Lung (tissue), 12 donors: ENCODE results near the gene DNAJC5G. TPM values are rescaled to one million over a fixed set of nuclear protein-coding genes. Genes with fewer than 3 reads are reported as not detected.

Source experiments
- ATAC-seq: fragments of 200-7000 bp; cut with Tn5 transposase; one replicate; pipeline ENCODE4 v1.9.1; 2020; ENCODE audit warnings: moderate number of reproducible peaks; ENCODE audit not compliant: insufficient read depth, low FRiP score
- DNase-seq, 3 donors: peaks; one replicate each; pipeline ENCODE4 v3.0.0-alpha.2; 2013 to 2017
- H3K27ac ChIP-seq, 2 donors: one replicate each; pipeline ENCODE4 v1.5.1; 2013; ENCODE audit warnings: mild to moderate bottlenecking in 2 of 2, moderate library complexity in 2 of 2, control low read depth in 1 of 2, inconsistent platforms in 1 of 2, low read depth in 1 of 2, low read length in 1 of 2
- H3K27me3 ChIP-seq, 3 donors: one replicate each; pipeline ENCODE4 v1.5.1; 2013; ENCODE audit warnings: low read length in 2 of 3; ENCODE audit not compliant: control insufficient read depth in 3 of 3, insufficient read depth in 3 of 3
- H3K36me3 ChIP-seq, 4 donors: one replicate each; pipeline ENCODE4 v1.5.1; 2013; ENCODE audit warnings: low read length in 4 of 4, mild to moderate bottlenecking in 1 of 4, moderate library complexity in 1 of 4; ENCODE audit not compliant: control insufficient read depth in 4 of 4, insufficient read depth in 4 of 4
- H3K4me1 ChIP-seq, 5 donors: one replicate each; pipeline ENCODE4 v1.5.1; 2013; ENCODE audit warnings: low read length in 5 of 5, mild to moderate bottlenecking in 2 of 5, moderate library complexity in 1 of 5; ENCODE audit not compliant: control insufficient read depth in 5 of 5, insufficient read depth in 5 of 5
- H3K4me3 ChIP-seq: one replicate; pipeline ENCODE4 v1.5.1; 2013; ENCODE audit warnings: mild to moderate bottlenecking, control low read depth, moderate library complexity
- H3K9ac ChIP-seq, 2 donors: one replicate each; pipeline ENCODE4 v1.5.1; 2013; ENCODE audit warnings: low read length in 2 of 2, control low read depth in 1 of 2; ENCODE audit not compliant: insufficient read depth in 1 of 2
- H3K9me3 ChIP-seq, 4 donors: one replicate each; pipeline ENCODE4 v1.5.1; 2013; ENCODE audit warnings: low read length in 3 of 4, mild to moderate bottlenecking in 1 of 4, moderate library complexity in 1 of 4; ENCODE audit not compliant: control insufficient read depth in 4 of 4, insufficient read depth in 3 of 4
- CTCF ChIP-seq: IDR thresholded peaks from 2 replicates; pipeline ENCODE4 v1.5.1; 2012; ENCODE audit warnings: mild to moderate bottlenecking; ENCODE audit errors: control extremely low read depth, extremely low read depth
- WGBS, 2 donors: extraction: QIAGEN DNeasy Blood & Tissue Kit; methylation state at CpG; one replicate each; pipeline ENCODE4 v1.1.7; 2013; 5-methylcytosine and 5-hydroxymethylcytosine counted together
- polyA plus RNA-seq, 2 donors: library from polyadenylated mRNA; stranded (reverse); fragments of 200-250 nt; gene quantifications; one replicate each; pipeline ENCODE4 v1.2.1, GENCODE V29; 2013
- total RNA-seq, 2 donors: library from RNA; depleted of rRNA in 1 of 2; stranded (reverse); fragments of >200 nt in 1 of 2; gene quantifications; one replicate each; pipeline ENCODE4 v1.2.1, GENCODE V29; 2014 to 2021
- donor health status: control.
- donor health status: control.
- donor health status: Bipolar disorder and iron deficiency.
- donor health status: healthy.
- donor health status: DM: yes; HTN: yes; CAD: no.

The DNAJC5G gene
- total and polyA plus RNA-seq, 4 donors = not detected

- WGBS, 2 donors = 29 to 49% methylated on average over 20 to 26 of the region's 26 CpGs
- Histone ChIP-seq H3K4me3 (no peak overlapping the region), H3K9ac (no peak overlapping the region), H3K36me3 (peaks cover 0 to 10% (median 4%) of the 10 kb centered on the region in 4 donors), H3K27me3 (peaks cover 0 to 44% (median 34%) of the 10 kb centered on the region in 3 donors), H3K9me3 (peaks cover 0 to 11% (median 0%) of the 10 kb centered on the region in 4 donors), H3K4me1 (peaks cover 0 to 20% (median 0%) of the 10 kb centered on the region in 5 donors), H3K27ac (no peak overlapping the region)
- ATAC-seq (no peak), DNase-seq (no peak)
- TF ChIP-seq CTCF = no peak
Measured at GRCh38 chr2:27306136-27306535, 30.9 kb downstream of the DNAJC5G start.

DNA sequence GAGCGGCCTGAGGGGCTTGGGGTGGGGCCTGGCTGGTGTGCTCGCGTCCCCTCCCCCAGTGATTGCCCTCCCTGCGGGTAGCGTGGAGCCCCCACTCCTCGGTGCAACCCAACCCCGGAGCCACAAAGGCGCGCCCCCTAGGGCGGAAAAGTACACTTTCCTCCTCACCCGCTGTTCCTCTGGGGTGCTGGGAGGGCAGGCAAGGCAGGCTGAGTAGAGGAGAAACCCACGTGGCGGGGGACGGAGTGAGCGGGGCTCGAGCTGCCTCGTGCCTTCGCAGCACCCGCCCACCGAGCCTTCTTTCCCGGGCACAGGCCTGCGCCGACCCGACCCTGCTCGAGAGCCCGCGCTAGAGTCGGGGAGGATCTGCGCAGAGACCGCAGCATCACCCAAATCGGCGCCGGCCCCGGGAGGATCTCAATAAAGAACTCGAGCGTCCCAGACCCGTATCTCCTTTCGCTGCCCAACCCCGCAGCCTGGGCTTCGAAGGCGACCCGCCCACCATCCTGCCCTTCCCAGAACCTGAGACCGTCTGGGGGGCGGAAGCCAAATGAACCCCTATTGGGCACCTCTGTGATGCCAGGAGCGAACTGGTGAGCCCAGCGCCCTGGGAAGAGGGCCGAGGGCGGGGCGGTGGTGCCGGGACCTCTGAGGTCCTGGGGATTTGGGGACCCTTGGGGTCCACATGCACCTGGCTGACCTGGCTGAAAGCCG, 31.5 kb downstream of the DNAJC5G start:
- Histone ChIP-seq H3K27me3 (peaks cover 0 to 44% (median 34%) of the 10 kb centered on the region in 3 donors), H3K4me1 (peaks cover 0 to 20% (median 0%) of the 10 kb centered on the region in 5 donors), H3K4me3 (no peak overlapping the region), H3K36me3 (peaks cover 0 to 14% (median 8%) of the 10 kb centered on the region in 4 donors), H3K9ac (no peak overlapping the region), H3K27ac (no peak overlapping the region), H3K9me3 (peaks cover 0 to 11% (median 0%) of the 10 kb centered on the region in 4 donors)
- ATAC-seq (no peak), DNase-seq (no peak)
- 2 to 4% methylated on average over 48 to 51 of the region's 51 CpGs for WGBS, 2 donors
- TF ChIP-seq CTCF = no peak

DNA sequence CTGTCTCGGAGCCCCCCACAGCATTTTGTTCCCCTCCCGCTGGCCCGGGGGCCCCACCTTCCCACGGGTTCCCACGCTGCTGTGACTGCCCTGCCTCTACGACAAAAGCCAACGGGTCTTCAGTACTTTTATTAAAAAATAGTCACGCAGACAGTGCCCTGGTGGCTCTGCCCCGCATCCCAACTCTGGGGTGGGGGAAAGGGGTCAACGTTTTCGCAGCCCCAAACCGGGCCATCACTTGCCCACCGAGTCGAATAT, 32.0 kb downstream of the DNAJC5G start:
- WGBS, 2 donors = 10% methylated on average over 14 of the region's 14 CpGs
- Histone ChIP-seq H3K27me3 (peaks cover 0 to 44% (median 34%) of the 10 kb centered on the region in 3 donors), H3K4me1 (peaks cover 0 to 20% (median 0%) of the 10 kb centered on the region in 5 donors), H3K9me3 (peaks cover 0 to 11% (median 0%) of the 10 kb centered on the region in 4 donors), H3K4me3 (no peak overlapping the region), H3K27ac (no peak overlapping the region), H3K36me3 (peaks cover 0 to 16% (median 9%) of the 10 kb centered on the region in 4 donors), H3K9ac (no peak overlapping the region)
- TF ChIP-seq CTCF = no peak
- DNase-seq (no peak), ATAC-seq (no peak)
